Limb (tissue), 2 donors: ENCODE data around the gene DRP2.
A peak's percentile ranks its signal among the peaks of the same experiment; 100 is the strongest.
"Not testable (repeated sequence)": the region's sequence is repeated elsewhere in the genome, so short reads cannot be mapped to it uniquely, and the experiment has no call there.

Experiments used
- DNase-seq, 2 donors: peaks; one replicate each; pipeline ENCODE4 v3.0.0-alpha.2; 2016; ENCODE audit errors: extremely low spot score in 2 of 2

The DRP2 gene

DNA sequence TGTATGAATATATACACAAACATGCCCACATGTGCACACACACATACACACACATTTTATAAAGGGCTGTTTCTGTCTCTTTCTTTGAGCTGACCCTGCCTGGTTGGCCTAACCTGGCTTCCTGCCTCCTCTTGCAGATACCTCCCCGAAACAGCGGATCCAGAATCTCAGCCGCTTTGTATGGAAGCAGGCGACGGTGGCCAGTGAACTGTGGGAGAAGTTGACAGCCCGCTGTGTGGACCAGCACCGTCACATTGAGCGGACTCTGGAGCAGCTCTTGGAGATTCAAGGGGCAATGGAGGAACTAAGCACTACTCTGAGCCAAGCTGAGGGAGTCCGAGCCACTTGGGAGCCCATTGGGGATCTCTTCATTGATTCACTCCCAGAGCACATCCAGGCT lies 21.9 kb downstream of the DRP2 start:
- no peak for DNase-seq

- DNase-seq = no peak
Observed at GRCh38 chrX:101252634-101253033, 33.0 kb downstream of the DRP2 start.

GRCh38 chrX:101257448-101258258 lies 38.1 kb downstream of the DRP2 start:
- DNase-seq = no peak

DNA sequence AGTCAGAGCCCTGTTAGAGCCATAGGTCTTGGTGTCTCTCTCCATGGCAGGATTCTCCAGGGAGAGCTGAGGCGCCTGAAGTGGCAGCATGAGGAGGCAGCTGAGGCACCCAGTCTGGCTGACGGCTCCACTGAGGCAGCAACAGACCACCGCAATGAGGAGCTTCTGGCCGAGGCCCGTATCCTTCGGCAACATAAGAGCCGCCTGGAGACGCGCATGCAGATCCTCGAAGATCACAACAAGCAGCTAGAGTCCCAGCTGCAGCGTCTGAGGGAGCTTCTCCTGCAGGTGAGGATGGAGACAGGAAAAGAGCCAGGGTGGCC lies 38.6 kb downstream of the DRP2 start:
- DNase-seq = no peak

GRCh38 chrX:101260435-101260834 lies 40.8 kb downstream of the DRP2 start:
- no peak for DNase-seq

- no peak for DNase-seq
Observed at GRCh38 chrX:101262590-101262989, 43.0 kb downstream of the DRP2 start.

GRCh38 chrX:101263766-101264165 lies 44.2 kb downstream of the DRP2 start:
- DNase-seq = no peak

DNA sequence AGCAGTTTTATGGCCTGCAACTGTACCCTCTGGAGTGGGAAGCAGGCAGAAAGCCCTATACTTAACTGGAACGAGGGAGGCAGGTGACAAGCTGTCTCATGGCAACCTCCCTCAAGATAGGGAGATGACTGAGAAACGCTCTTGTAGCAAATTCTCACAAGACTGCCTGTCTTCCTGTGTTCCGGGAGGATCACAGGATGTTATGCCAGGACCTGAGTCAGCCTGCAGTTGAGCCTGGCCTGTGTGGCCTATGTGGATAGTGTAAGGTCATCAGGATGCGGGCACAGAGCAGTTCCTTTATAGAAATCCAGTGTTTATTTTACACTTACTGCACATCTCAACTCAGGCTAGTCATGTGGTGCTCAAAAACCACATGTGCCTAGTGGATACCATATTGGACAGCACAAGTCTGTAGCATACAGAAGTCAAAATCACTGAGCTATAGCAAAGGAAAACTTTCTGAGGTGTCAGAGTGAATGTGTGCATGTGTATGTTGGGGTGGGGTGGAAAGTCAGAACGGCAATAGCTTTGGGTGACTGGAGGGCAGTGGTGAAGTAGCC lies 46.4 kb downstream of the DRP2 start:
- no peak for DNase-seq

GRCh38 chrX:101274198-101274597 lies 54.6 kb downstream of the DRP2 start:
- no peak for DNase-seq

- DNase-seq = no peak
Observed at GRCh38 chrX:101276238-101276637, 56.7 kb downstream of the DRP2 start.

DNA sequence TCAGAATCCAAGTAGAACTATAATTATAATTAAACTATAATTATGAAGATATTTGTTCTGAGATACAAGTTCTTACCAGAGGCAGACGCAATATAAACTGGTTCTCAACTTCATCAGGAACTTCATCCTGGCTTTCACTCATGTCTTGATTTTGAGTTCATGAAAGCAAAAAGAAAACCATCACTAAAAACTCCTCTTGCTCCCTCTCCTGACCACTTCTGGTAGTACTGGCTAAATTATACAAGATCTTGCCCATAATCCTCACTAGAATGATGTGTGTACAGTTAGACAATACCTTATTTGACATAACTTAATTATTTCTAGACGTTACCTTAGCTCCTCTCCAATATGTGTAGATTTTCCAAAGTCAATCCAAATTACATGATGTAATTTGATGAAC lies 67.8 kb downstream of the DRP2 start:
- DNase-seq = peak in 1 of 2 donors; percentile 37

- DNase-seq = peak in 1 of 2 donors; percentile 28
Observed at GRCh38 chrX:101290957-101291603, 71.5 kb downstream of the DRP2 start, which contains the start of gene TAF7L. TAF7L (minus strand) TSS chrX:101291334; CDS start chrX:101287543, 3,791 bp downstream.

DNA sequence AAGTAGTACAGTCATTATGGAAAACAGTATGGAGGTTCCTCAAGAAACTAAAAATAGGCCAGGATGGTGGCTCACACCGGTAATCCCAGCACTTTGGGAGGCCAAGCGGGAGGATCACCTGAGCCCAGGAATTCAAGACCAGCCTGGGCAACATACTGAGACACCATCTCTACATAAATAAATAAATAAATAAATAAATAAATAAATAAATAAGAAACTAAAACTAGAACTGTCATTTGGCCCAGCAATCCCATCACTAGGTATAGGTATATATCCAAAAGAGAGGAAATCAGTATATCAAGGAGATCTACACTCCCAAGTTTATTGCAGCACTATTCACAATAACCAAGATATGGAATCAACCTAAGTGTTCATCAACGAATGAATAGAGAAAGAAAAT lies 76.0 kb downstream of the DRP2 start:
- DNase-seq = not testable (repeated sequence)

DNA sequence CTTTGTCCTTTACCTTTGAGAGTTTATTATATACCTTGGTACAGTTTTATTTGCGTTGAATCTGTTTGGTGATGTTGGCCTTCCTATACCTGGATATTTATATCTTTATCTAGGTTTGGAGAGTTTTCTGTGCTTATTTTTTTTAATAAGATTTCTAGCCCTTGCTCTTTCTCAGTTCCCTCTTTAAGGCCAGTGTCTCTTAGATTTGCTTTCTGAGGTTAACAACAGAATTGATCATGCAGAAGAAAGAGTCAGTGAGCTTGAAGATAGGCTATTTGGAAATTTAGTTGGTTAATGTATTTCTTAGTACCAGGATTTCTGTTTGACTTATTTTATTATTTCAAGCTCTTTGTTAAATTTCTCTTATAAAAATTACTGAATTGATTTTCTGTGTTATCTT lies 84.2 kb downstream of the DRP2 start:
- DNase-seq = no peak
